MM.1S (cell line): ENCODE results near the gene NUDT4B.
"Not testable (repeated sequence)": the region's sequence is repeated elsewhere in the genome, so short reads cannot be mapped to it uniquely, and the experiment has no call there.

Experiments
- EZH2phosphoT487 ChIP-seq: fragments of 300-600 bp; sonication (generic); IDR thresholded peaks from 2 replicates; pipeline ENCODE4 v1.6.1; 2018; ENCODE audit warnings: antibody characterized with exemption, low read length
- TF ChIP-seq, protein P1 (sequence below): fragments of 300-600 bp; sonication (generic); IDR thresholded peaks from 2 replicates; pipeline ENCODE4 v1.5.1; 2016; ENCODE audit warnings: antibody characterized with exemption, low read length, mixed read lengths

DNA sequence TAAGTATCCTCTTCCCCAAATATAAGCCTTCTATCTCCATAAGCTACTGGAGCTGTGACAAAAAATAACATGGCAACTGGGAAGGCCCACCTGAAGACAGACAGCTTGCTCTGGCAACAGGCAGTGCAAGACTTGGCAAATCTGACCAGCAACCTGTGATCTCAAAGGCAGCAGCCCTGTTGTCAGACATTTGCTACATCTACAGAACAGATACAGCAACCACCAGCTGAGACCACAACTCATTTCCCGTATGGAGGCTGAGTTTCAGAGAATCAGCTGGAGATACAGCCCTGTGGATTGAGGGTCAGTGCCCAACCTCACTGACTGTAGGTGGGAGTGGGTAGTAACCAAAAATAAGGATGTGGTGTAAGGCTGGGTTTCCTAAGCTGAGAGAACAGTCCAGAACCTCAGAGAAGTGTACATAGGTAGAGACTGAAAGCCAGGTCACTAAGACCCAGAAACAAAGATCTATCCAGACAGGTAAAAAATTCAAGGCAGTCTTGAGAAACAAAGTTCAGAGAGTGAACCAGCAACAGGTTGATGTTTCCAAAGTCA is 31.5 kb upstream of the NUDT4B start:
- TF ChIP-seq, protein P1, sequence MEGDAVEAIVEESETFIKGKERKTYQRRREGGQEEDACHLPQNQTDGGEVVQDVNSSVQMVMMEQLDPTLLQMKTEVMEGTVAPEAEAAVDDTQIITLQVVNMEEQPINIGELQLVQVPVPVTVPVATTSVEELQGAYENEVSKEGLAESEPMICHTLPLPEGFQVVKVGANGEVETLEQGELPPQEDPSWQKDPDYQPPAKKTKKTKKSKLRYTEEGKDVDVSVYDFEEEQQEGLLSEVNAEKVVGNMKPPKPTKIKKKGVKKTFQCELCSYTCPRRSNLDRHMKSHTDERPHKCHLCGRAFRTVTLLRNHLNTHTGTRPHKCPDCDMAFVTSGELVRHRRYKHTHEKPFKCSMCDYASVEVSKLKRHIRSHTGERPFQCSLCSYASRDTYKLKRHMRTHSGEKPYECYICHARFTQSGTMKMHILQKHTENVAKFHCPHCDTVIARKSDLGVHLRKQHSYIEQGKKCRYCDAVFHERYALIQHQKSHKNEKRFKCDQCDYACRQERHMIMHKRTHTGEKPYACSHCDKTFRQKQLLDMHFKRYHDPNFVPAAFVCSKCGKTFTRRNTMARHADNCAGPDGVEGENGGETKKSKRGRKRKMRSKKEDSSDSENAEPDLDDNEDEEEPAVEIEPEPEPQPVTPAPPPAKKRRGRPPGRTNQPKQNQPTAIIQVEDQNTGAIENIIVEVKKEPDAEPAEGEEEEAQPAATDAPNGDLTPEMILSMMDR: not testable (repeated sequence)
- TF ChIP-seq EZH2phosphoT487: not testable (repeated sequence)
